ENCODE data around the gene HIGD1A. TPM values are rescaled to one million over a fixed set of nuclear protein-coding genes. Genes with fewer than 3 reads are reported as not detected.

Gene HIGD1A
- total and polyA plus RNA-seq, 10 of the 15 experiments (the other 5 are each of a cell fraction or from before 2014, with no cell fraction given), result 73.9 to 487 (median 175) TPM

- RAD21 ChIA-PET (ENCODE audit: unreplicated experiment), result interaction anchor here (1.1 kb wide), 1 partner anchor 12 kb away, joined by 3 read pairs; no protein-coding TSS in a partner anchor
- no peaks in the 10 kb centered on the region for H3K9me3 ChIP-seq (replicated peaks; ENCODE audit: control insufficient read depth, insufficient read depth, low read length)
- POLR2A ChIA-PET, result interaction anchor here (0.5 to 0.9 kb wide), 3 partner anchors 12 to 15 kb away, joined by 3 to 4 read pairs (median 3); no protein-coding TSS in a partner anchor
- in situ Hi-C loops (cut with MboI) (no loop called here), intact Hi-C loops (cut with micrococcal nuclease; ENCODE audit: unreplicated experiment) (no loop called here)
- no peaks in the 10 kb centered on the region; the same call in 1 of the 2 replicates for H3K4me1 ChIP-seq (ENCODE audit: control insufficient read depth, insufficient read depth, low read length)
- TF ChIP-seq CHD2 (IDR thresholded peaks at IDR 0.05; ENCODE audit: borderline replicate concordance, low read depth, low read length) (no peak), ZBTB11 (CRISPR knock-in tag; IDR thresholded peaks at IDR 0.05) (no peak)
- CTCF ChIA-PET, result interaction anchor here (0.9 to 2.1 kb wide), 3 partner anchors 20 to 81 kb away, joined by 3 to 18 read pairs (median 8); no protein-coding TSS in a partner anchor
- H3K27me3 ChIP-seq (replicated peaks in 1 of 2; ENCODE audit: control insufficient read depth in 2 of 2, insufficient read depth in 2 of 2, low read length in 1 of 2), result no peaks in the 10 kb centered on the region
- no peak overlapping the region for H3K4me3 ChIP-seq
- H2AFZ ChIP-seq (ENCODE audit: control insufficient read depth, low read depth, low read length), result no peak overlapping the region
- ATAC-seq (no peak), FAIRE-seq (no peak), DNase-seq (ENCODE audit: low read depth, low spot score) (no peak)
- H3K9ac ChIP-seq (ENCODE audit: control insufficient read depth, insufficient read depth, low read length), result no peak overlapping the region
- no TSS peak for BruUV-seq (replicated peaks)
- 100% methylated on average over 2 of the region's 2 CpGs for WGBS (ENCODE audit: insufficient coverage, insufficient replicate concordance, low lambda C conversion rate, missing lambda C conversion rate)
- no peak overlapping the region for H3K27ac ChIP-seq (ENCODE audit: control insufficient read depth, insufficient read depth)
- no peak overlapping the region for H3K4me2 ChIP-seq (ENCODE audit: control insufficient read depth, insufficient read depth)
- H3K36me3 ChIP-seq (ENCODE audit: control insufficient read depth in 2 of 2, insufficient read depth in 2 of 2, low read length in 1 of 2), result no peaks in the 10 kb centered on the region
- H3K79me2 ChIP-seq (ENCODE audit: control insufficient read depth, insufficient read depth, low read length), result peaks cover 45% of the 10 kb centered on the region
- no peaks in the 10 kb centered on the region for H4K20me1 ChIP-seq (ENCODE audit: control insufficient read depth, insufficient read depth)
- SMC1A ChIA-PET (ENCODE audit: uncharacterized antibody, unreplicated experiment), result no interaction called here
Observed at GRCh38 chr3:42800251-42800650, 4.0 kb downstream of the HIGD1A start.

GRCh38 chr3:42799376-42799775 lies 4.9 kb downstream of the HIGD1A start:
- 85% methylated on average over 7 of the region's 7 CpGs for WGBS (ENCODE audit: insufficient coverage, insufficient replicate concordance, low lambda C conversion rate, missing lambda C conversion rate)
- BruUV-seq (replicated peaks), result no TSS peak
- Histone ChIP-seq H2AFZ (ENCODE audit: control insufficient read depth, low read depth, low read length) (no peak overlapping the region), H4K20me1 (ENCODE audit: control insufficient read depth, insufficient read depth) (no peaks in the 10 kb centered on the region), H3K4me2 (ENCODE audit: control insufficient read depth, insufficient read depth) (no peak overlapping the region), H3K27me3 (replicated peaks in 1 of 2; ENCODE audit: control insufficient read depth in 2 of 2, insufficient read depth in 2 of 2, low read length in 1 of 2) (no peaks in the 10 kb centered on the region), H3K9me3 (replicated peaks; ENCODE audit: control insufficient read depth, insufficient read depth, low read length) (no peaks in the 10 kb centered on the region), H3K4me1 (ENCODE audit: control insufficient read depth, insufficient read depth, low read length) (no peaks in the 10 kb centered on the region; the same call in 1 of the 2 replicates), H3K9ac (ENCODE audit: control insufficient read depth, insufficient read depth, low read length) (no peak overlapping the region), H3K4me3 (no peak overlapping the region), H3K36me3 (ENCODE audit: control insufficient read depth in 2 of 2, insufficient read depth in 2 of 2, low read length in 1 of 2) (no peaks in the 10 kb centered on the region), H3K79me2 (ENCODE audit: control insufficient read depth, insufficient read depth, low read length) (peaks cover 45% of the 10 kb centered on the region), H3K27ac (ENCODE audit: control insufficient read depth, insufficient read depth) (no peak overlapping the region)
- FAIRE-seq, result no peak
- in situ Hi-C loops (cut with MboI) (no loop called here), intact Hi-C loops (cut with micrococcal nuclease; ENCODE audit: unreplicated experiment) (no loop called here)
- SMC1A ChIA-PET (ENCODE audit: uncharacterized antibody, unreplicated experiment), result no interaction called here
- no peak for ATAC-seq
- CTCF ChIA-PET, result interaction anchor here (2.1 kb wide), 2 partner anchors 19 to 40 kb away, joined by 8 to 18 read pairs; no protein-coding TSS in a partner anchor
- POLR2A ChIA-PET, result interaction anchor here (0.5 to 0.9 kb wide), 2 partner anchors 13 to 16 kb away, joined by 3 to 4 read pairs; no protein-coding TSS in a partner anchor
- DNase-seq (ENCODE audit: low read depth, low spot score), result no peak
- RAD21 ChIA-PET (ENCODE audit: unreplicated experiment), result interaction anchor here (1.1 kb wide), 1 partner anchor 11 kb away, joined by 3 read pairs; no protein-coding TSS in a partner anchor
- TF ChIP-seq ZZZ3 (IDR thresholded peaks at IDR 0.05; ENCODE audit: control insufficient read depth, insufficient read length, low read depth), result no peak
- no peak for TF ChIP-seq JUND (IDR thresholded peaks at IDR 0.05; ENCODE audit: low read depth, low read length)
- no peak for TF ChIP-seq IKZF2 (IDR thresholded peaks at IDR 0.05)
- TF ChIP-seq RUNX3 (IDR thresholded peaks at IDR 0.05; ENCODE audit: low read length), result no peak
- TF ChIP-seq RELB (IDR thresholded peaks at IDR 0.05; ENCODE audit: low read depth), result no peak
- no peak for TF ChIP-seq DPF2 (IDR thresholded peaks at IDR 0.05)
- no peak for TF ChIP-seq MLLT1 (IDR thresholded peaks at IDR 0.05)
- no peak for TF ChIP-seq BRCA1 (IDR thresholded peaks at IDR 0.05; ENCODE audit: low read depth, low read length)
- no peak for TF ChIP-seq MTA3 (IDR thresholded peaks at IDR 0.05; ENCODE audit: borderline replicate concordance, low read length)

Data from GM12878 (cell line).